Activated naive CD4-positive, alpha-beta T cell treated with anti-CD3 and anti-CD28 coated beads for 36 hours (primary cell): ENCODE measurements around the gene EIF4EBP3. TPM values are rescaled to one million over a fixed set of nuclear protein-coding genes. Genes with fewer than 3 reads are reported as not detected.
"Not testable (repeated sequence)": the region's sequence is repeated elsewhere in the genome, so short reads cannot be mapped to it uniquely, and the experiment has no call there.

Experiments
- CTCF ChIA-PET: fragments of 350-600 bp; sonication (Branson Sonifier 250); formaldehyde crosslinking; loops from one replicate; lab custom pipeline; 2021; ENCODE audit warnings: antibody characterized with exemption; lab: Charles Lee
- DNase-seq: peaks from one replicate; pipeline ENCODE4 v3.0.0-alpha.2; 2020
- H3K27ac Mint-ChIP-seq: one replicate; pipeline ENCODE4 v1.8.0; 2021; ENCODE audit warnings: mild to moderate bottlenecking, mixed read lengths
- H3K27me3 Mint-ChIP-seq: one replicate; pipeline ENCODE4 v1.8.0; 2021; ENCODE audit warnings: low read depth, mixed read lengths
- H3K36me3 Mint-ChIP-seq: one replicate; pipeline ENCODE4 v1.8.0; 2021; ENCODE audit warnings: low read depth, mixed read lengths
- H3K4me1 Mint-ChIP-seq: one replicate; pipeline ENCODE4 v1.8.0; 2021; ENCODE audit warnings: low read depth, mixed read lengths
- H3K4me3 Mint-ChIP-seq: one replicate; pipeline ENCODE4 v1.8.0; 2021; ENCODE audit warnings: mild to moderate bottlenecking, moderate library complexity, mixed read lengths
- H3K9me3 Mint-ChIP-seq: one replicate; pipeline ENCODE4 v1.8.0; 2021; ENCODE audit warnings: mixed read lengths
- intact Hi-C: fragments of 100-400 bp; cut with micrococcal nuclease; formaldehyde crosslinking; loops from one replicate; pipeline ENCODE4 v1.15.1; 2023
- total RNA-seq, 2 experiments: library from RNA; stranded (reverse); gene quantifications; one replicate each; pipeline ENCODE4 v1.2.3, GENCODE V29; 2021

EIF4EBP3 gene
- total RNA-seq, 2 experiments from 2014 or later, result 27.2 to 28.5 TPM

DNA sequence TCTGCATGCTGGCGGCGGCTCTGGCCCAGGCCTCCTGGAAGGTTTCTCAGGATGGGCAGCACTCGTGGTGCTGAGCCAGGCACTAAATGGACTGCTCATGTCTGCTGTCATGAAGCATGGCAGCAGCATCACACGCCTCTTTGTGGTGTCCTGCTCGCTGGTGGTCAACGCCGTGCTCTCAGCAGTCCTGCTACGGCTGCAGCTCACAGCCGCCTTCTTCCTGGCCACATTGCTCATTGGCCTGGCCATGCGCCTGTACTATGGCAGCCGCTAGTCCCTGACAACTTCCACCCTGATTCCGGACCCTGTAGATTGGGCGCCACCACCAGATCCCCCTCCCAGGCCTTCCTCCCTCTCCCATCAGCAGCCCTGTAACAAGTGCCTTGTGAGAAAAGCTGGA lies 20.4 kb downstream of the EIF4EBP3 start:
- intact Hi-C loops, result no loop called here
- peaks cover 60% of the 10 kb centered on the region for H3K4me1 Mint-ChIP-seq
- CTCF ChIA-PET, result interaction anchor here (1.3 kb wide), 1 partner anchor 33 kb away, joined by 3 read pairs; no protein-coding TSS in a partner anchor
- no peak for DNase-seq
- H3K36me3 Mint-ChIP-seq, result peaks cover 35% of the 10 kb centered on the region
- no peak overlapping the region for H3K4me3 Mint-ChIP-seq
- H3K27ac Mint-ChIP-seq, result peak overlapping the region; percentile 87
- H3K9me3 Mint-ChIP-seq, result no peaks in the 10 kb centered on the region
- H3K27me3 Mint-ChIP-seq, result no peaks in the 10 kb centered on the region

DNA sequence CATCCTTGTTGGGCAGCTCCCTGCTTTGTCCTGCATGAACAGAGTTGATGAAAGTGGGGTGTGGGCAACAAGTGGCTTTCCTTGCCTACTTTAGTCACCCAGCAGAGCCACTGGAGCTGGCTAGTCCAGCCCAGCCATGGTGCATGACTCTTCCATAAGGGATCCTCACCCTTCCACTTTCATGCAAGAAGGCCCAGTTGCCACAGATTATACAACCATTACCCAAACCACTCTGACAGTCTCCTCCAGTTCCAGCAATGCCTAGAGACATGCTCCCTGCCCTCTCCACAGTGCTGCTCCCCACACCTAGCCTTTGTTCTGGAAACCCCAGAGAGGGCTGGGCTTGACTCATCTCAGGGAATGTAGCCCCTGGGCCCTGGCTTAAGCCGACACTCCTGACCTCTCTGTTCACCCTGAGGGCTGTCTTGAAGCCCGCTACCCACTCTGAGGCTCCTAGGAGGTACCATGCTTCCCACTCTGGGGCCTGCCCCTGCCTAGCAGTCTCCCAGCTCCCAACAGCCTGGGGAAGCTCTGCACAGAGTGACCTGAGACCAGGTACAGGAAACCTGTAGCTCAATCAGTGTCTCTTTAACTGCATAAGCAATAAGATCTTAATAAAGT lies 21.1 kb downstream of the EIF4EBP3 start:
- H3K4me1 Mint-ChIP-seq, result peaks cover 55% of the 10 kb centered on the region
- H3K4me3 Mint-ChIP-seq, result peak overlapping the region; percentile 45
- H3K27me3 Mint-ChIP-seq, result no peaks in the 10 kb centered on the region
- no peak for DNase-seq
- H3K27ac Mint-ChIP-seq, result peak overlapping the region; percentile 87
- H3K9me3 Mint-ChIP-seq, result no peaks in the 10 kb centered on the region
- CTCF ChIA-PET, result interaction anchor here (1.3 to 1.6 kb wide), 2 partner anchors 32 to 66 kb away, joined by 3 to 6 read pairs; no protein-coding TSS in a partner anchor
- H3K36me3 Mint-ChIP-seq, result peaks cover 35% of the 10 kb centered on the region
- intact Hi-C loops, result no loop called here

DNA sequence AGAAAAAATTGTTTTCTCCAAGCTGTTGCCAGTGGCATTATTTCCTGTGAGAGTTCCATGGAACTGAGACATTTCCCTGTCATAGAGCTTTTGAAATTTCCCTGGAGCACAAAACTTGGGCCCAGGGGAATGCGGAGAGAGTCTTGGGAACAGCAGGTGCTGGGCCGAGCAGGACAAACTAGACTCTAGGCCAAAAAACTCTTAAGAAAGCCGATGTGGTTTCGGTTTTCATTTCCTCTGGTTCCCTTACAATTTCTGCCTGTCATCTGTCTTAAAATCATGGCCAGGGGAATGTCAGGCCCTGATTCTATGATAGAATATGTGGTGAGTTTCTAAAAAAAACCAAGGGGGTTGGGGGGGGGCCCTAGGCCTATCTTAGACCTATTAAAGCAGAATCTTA lies 21.7 kb downstream of the EIF4EBP3 start:
- Mint-ChIP-seq H3K9me3 (no peaks in the 10 kb centered on the region), H3K4me1 (peaks cover 49% of the 10 kb centered on the region), H3K27ac (peak overlapping the region; percentile 87), H3K4me3 (peak overlapping the region; percentile 45), H3K27me3 (no peaks in the 10 kb centered on the region), H3K36me3 (peaks cover 35% of the 10 kb centered on the region)
- CTCF ChIA-PET, result interaction anchor here (0.7 to 1.6 kb wide), 4 partner anchors 22 to 66 kb away, joined by 3 to 6 read pairs (median 4); partner anchors contain the start of gene EIF4EBP3
- no peak for DNase-seq
- intact Hi-C loops, result no loop called here

DNA sequence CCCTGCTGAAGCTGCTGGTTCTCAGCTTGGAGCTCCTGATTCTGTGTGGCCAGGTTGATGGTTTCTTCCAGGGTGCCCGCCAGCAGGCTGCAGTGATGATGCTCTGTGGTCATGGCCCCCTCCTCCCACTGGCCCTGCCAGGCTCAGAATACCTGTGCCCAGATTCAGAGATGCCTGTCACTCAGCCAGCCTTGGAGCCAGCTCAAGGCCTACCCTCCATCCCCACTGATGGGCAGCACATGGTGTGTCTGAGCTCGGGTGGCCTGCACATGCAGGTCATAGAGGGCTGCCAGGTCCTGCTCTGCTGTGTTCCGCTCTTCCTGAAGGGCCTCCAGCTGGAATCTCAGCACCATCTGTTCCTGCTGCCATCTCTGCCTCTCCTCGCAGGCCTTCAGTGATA lies 22.6 kb downstream of the EIF4EBP3 start:
- H3K27ac Mint-ChIP-seq, result peak overlapping the region; percentile 87
- peaks cover 47% of the 10 kb centered on the region for H3K4me1 Mint-ChIP-seq
- intact Hi-C loops, result no loop called here
- no peak overlapping the region for H3K4me3 Mint-ChIP-seq
- H3K27me3 Mint-ChIP-seq, result no peaks in the 10 kb centered on the region
- H3K36me3 Mint-ChIP-seq, result peaks cover 30% of the 10 kb centered on the region
- DNase-seq, result no peak
- H3K9me3 Mint-ChIP-seq, result no peaks in the 10 kb centered on the region
- CTCF ChIA-PET, result interaction anchor here (0.6 to 1.6 kb wide), 5 partner anchors 22 to 196 kb away, joined by 3 to 6 read pairs (median 3); partner anchors contain the start of gene EIF4EBP3

DNA sequence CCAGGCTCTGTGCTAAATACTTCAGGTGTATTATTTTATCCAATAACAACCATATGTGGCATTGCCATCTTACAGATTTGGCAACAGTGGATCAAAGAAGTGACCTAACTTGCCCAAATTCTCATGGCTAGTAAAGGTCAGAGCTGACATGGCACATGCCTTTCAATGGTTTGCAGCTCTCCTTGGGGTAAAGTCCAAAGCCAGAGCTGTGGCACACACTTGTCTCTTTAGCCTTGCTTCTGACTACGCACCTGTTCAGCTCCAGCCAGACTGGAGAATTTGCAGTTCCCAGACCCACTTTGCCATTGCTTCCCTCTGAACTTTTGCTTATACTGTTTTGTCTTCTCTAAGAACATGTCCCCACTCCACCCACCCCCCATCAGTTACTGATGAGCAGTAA lies 23.0 kb downstream of the EIF4EBP3 start:
- Mint-ChIP-seq H3K4me1 (peaks cover 45% of the 10 kb centered on the region), H3K36me3 (peaks cover 27% of the 10 kb centered on the region)

DNA sequence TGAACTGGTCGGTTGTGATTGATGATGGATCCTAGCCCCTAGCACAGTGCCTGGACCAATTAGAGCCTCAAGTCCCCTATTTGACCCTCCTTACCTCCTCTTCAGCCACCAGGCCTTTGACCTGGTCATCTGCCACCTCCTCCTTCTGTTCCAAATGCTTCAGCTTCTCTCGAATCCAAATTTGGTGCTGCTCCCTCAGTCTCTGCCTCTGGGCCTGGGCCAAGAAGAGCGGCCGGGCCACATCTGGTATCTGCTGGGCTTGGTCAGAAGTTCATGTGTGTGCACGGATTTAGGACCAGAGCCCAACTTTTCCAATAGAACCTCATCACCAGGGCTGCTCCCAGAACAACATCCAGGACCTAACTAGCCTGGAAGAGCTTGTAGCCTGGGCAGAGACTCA lies 23.6 kb downstream of the EIF4EBP3 start:
- no peaks in the 10 kb centered on the region for H3K9me3 Mint-ChIP-seq
- no peaks in the 10 kb centered on the region for H3K27me3 Mint-ChIP-seq
- H3K4me3 Mint-ChIP-seq, result no peak overlapping the region
- no peak overlapping the region for H3K27ac Mint-ChIP-seq
- H3K36me3 Mint-ChIP-seq, result peaks cover 25% of the 10 kb centered on the region
- DNase-seq, result no peak
- CTCF ChIA-PET, result interaction anchor here (1.7 kb wide), 1 partner anchor 19 kb away, joined by 4 read pairs; no protein-coding TSS in a partner anchor
- peaks cover 41% of the 10 kb centered on the region for H3K4me1 Mint-ChIP-seq
- intact Hi-C loops, result no loop called here

More for the DNA sequence above, 23.0 kb downstream of the EIF4EBP3 start:
- DNase-seq, result no peak
- Mint-ChIP-seq H3K27ac (no peak overlapping the region), H3K27me3 (no peaks in the 10 kb centered on the region), H3K4me3 (no peak overlapping the region), H3K9me3 (no peaks in the 10 kb centered on the region)
- intact Hi-C loops, result no loop called here
- CTCF ChIA-PET, result interaction anchor here (0.6 to 1.5 kb wide), 3 partner anchors 23 to 197 kb away, joined by 3 to 4 read pairs (median 3); partner anchors contain the start of gene EIF4EBP3

DNA sequence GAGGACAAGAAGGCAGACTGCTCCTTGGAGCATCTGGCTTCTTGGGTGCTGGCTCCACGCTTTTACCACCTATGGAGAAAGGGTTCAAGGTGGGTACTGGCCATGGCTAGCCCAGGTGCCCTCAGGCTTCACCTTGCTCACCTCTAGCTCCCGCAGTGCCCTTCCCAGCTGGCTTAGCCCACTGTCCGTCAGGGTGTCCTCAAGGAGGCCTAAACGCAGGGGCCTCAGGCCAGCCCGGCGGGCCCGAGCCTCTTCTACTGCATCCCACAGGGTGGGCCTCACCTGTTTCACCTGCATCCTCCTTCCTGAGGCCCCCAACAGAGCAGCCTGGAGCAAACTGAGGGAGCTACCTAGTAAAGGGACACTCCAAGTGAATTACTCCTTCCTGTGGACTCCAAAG lies 26.2 kb downstream of the EIF4EBP3 start:
- Mint-ChIP-seq H3K27me3 (no peaks in the 10 kb centered on the region), H3K9me3 (no peaks in the 10 kb centered on the region), H3K27ac (no peak overlapping the region), H3K4me1 (peaks cover 23% of the 10 kb centered on the region), H3K4me3 (no peak overlapping the region), H3K36me3 (peaks cover 11% of the 10 kb centered on the region)
- no peak for DNase-seq
- CTCF ChIA-PET, result interaction anchor here (0.6 to 1.8 kb wide), 3 partner anchors 8 to 206 kb away, joined by 3 to 4 read pairs (median 3); partner anchors contain the start of gene SLC35A4
- intact Hi-C loops, result no loop called here

DNA sequence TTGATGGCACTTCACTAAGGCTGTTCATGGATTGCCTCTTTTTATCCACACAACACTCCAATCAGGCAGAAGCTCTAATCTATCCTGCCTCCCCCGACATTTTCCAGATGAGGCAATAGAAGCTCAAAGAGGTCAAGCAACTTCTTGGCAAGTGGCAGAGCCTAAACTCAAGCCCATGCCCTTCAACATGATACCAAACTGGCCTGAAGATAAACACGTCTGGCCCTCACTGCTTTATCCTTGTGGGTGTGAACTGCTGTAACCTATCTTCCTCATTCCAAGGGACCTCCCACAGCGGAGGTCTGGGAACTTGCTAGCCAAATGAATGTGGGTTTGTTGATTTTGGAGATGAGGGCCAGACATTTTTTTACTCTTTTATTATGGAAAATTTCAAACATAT lies 26.7 kb downstream of the EIF4EBP3 start:
- no peak for DNase-seq
- H3K27me3 Mint-ChIP-seq, result no peaks in the 10 kb centered on the region
- H3K9me3 Mint-ChIP-seq, result no peaks in the 10 kb centered on the region
- peaks cover 18% of the 10 kb centered on the region for H3K4me1 Mint-ChIP-seq
- no peak overlapping the region for H3K4me3 Mint-ChIP-seq
- H3K36me3 Mint-ChIP-seq, result peaks cover 10% of the 10 kb centered on the region
- no peak overlapping the region for H3K27ac Mint-ChIP-seq
- CTCF ChIA-PET, result interaction anchor here (1.3 to 1.8 kb wide), 2 partner anchors 9 to 207 kb away, joined by 3 to 4 read pairs; partner anchors contain the start of gene SLC35A4
- intact Hi-C loops, result no loop called here

DNA sequence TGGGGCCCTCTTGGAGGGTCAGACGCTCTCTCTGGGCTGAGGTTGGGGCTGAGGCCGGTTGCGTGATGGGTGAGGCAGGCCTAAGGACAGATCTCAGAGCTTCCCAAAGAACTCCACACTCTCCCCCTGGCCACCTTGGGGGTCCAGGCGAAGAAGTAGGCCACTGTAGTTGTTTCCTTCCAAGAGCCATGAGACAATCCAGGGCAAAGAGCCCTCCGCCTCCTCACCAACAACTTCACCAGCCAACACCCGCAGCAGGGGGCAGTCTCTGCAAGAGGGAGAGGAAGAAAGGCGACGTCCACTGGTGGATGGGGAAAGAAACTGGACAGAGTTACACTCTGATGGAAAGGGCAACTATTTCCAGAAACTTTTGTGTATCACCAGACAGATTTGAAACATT lies 27.8 kb downstream of the EIF4EBP3 start:
- DNase-seq, result peak; percentile 44
- H3K4me3 Mint-ChIP-seq, result no peak overlapping the region

DNA sequence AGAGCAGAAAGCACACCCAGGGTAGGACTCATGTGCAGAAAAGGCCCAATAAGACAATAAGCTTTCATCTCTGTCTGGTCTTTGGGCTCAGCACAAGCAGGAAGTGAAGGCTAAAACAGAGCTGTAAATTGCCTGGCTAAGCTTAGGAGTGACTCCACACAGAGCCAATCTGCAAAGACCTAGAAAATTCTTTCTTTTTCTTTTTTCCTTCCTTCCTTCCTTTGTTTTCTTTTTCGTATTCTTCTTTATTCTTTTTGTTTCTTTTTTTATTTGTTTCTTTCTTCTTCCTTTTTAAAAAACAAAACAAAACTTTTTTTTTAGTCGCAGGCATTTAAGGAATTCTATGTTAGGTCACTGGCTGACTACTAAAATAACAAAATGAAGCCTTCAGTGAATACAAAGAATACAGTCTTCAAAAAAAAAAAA lies 29.3 kb downstream of the EIF4EBP3 start:
- H3K4me1 Mint-ChIP-seq, result peaks cover 7% of the 10 kb centered on the region
- H3K4me3 Mint-ChIP-seq, result no peak overlapping the region
- no peak overlapping the region for H3K27ac Mint-ChIP-seq
- DNase-seq, result no peak
- H3K27me3 Mint-ChIP-seq, result no peaks in the 10 kb centered on the region
- intact Hi-C loops, result no loop called here
- CTCF ChIA-PET, result interaction anchor here (1.2 to 1.3 kb wide), 2 partner anchors 56 to 58 kb away, joined by 3 to 4 read pairs; partner anchors contain the start of gene CD14
- no peaks in the 10 kb centered on the region for H3K36me3 Mint-ChIP-seq
- H3K9me3 Mint-ChIP-seq, result no peaks in the 10 kb centered on the region

More for the DNA sequence above, 27.8 kb downstream of the EIF4EBP3 start:
- Mint-ChIP-seq H3K4me1 (peaks cover 8% of the 10 kb centered on the region), H3K27ac (no peak overlapping the region), H3K9me3 (no peaks in the 10 kb centered on the region), H3K27me3 (no peaks in the 10 kb centered on the region), H3K36me3 (peaks cover 5% of the 10 kb centered on the region)
- CTCF ChIA-PET, result no interaction called here
- intact Hi-C loops, result loop anchor here (1.0 kb wide), 1 partner anchor 145 kb away; no protein-coding TSS in a partner anchor

DNA sequence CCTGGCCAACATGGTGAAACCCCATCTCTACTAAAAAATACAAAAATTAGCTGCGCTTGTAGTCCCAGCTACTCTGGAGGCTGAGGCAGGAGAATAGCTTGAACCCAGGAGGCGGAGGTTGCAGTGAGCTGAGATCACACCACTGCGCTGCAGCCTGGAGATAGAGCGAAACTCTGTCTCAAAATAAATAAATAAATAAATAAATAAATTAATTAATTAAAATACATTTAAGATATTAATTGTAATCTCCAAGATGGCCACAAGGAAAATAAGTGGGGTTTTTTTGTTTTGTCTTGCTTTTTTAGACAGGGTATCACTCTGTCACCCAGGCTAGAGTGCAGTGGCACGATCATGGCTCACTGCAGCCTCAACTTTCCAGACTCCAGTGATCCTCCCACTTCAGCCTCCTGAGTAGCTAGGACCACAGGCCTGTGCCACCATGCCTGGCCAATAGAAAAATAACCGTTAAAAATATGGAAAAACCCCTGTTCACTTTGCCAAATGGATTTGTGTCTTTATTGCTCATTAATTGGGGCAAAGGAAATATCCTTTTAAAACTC lies 31.8 kb downstream of the EIF4EBP3 start:
- DNase-seq, H3K27ac Mint-ChIP-seq, H3K36me3 Mint-ChIP-seq, H3K4me1 Mint-ChIP-seq, intact Hi-C loops, H3K9me3 Mint-ChIP-seq, H3K27me3 Mint-ChIP-seq, H3K4me3 Mint-ChIP-seq: not testable (repeated sequence)
- CTCF ChIA-PET, result interaction anchor here (0.6 to 1.3 kb wide), 2 partner anchors 14 to 540 kb away, joined by 3 read pairs; no protein-coding TSS in a partner anchor

DNA sequence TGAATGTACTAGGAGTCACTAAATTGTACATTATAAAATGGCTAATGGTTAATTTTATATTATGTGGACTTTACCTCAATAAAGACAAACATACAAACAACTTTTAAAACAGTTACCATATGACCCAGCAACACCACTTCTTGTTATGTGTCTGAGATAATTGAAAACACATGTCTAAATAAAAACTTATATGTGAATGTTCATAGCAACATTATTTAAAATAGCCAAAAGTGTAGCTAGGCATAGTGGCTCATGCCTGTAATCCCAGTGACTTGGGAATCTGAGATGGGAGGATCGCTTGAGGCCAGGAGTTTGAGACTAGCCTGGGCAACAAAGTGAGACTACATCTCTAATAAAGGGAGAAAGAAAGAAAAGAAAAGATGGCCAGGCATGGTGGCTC lies 40.0 kb downstream of the EIF4EBP3 start:
- no peaks in the 10 kb centered on the region for H3K36me3 Mint-ChIP-seq
- intact Hi-C loops, result no loop called here
- no peak overlapping the region for H3K4me3 Mint-ChIP-seq
- no peak overlapping the region for H3K27ac Mint-ChIP-seq
- H3K4me1 Mint-ChIP-seq, result no peaks in the 10 kb centered on the region
- DNase-seq, result no peak
- CTCF ChIA-PET, result no interaction called here
- no peaks in the 10 kb centered on the region for H3K27me3 Mint-ChIP-seq
- H3K9me3 Mint-ChIP-seq, result peaks cover 2% of the 10 kb centered on the region
